KMS-11 (cell line): ENCODE measurements around the gene C5orf63.
"Not testable (repeated sequence)": the region's sequence is repeated elsewhere in the genome, so short reads cannot be mapped to it uniquely, and the experiment has no call there.

Experiments used
- H2AFZ ChIP-seq: fragments of 200-600 bp; sonication (generic); 2 replicates; pipeline ENCODE4 v1.6.1; 2016; ENCODE audit warnings: antibody characterized with exemption, mixed run types, low read depth
- H3K27ac ChIP-seq: fragments of 200-600 bp; sonication (generic); 2 replicates; pipeline ENCODE4 v1.6.1; 2016; ENCODE audit warnings: mild to moderate bottlenecking, mixed run types
- H3K27me3 ChIP-seq: fragments of 200-600 bp; sonication (generic); 2 replicates; pipeline ENCODE4 v1.6.1; 2017; ENCODE audit warnings: mild to moderate bottlenecking, low read depth, mixed run types, moderate library complexity; ENCODE audit not compliant: insufficient read depth
- H3K36me3 ChIP-seq: fragments of 200-600 bp; sonication (generic); 2 replicates; pipeline ENCODE4 v1.6.1; 2017; ENCODE audit warnings: mild to moderate bottlenecking, mixed run types; ENCODE audit not compliant: insufficient read depth
- H3K4me1 ChIP-seq: fragments of 200-600 bp; sonication (generic); 2 replicates; pipeline ENCODE4 v1.6.1; 2016; ENCODE audit warnings: mild to moderate bottlenecking, low read depth, mixed run types; ENCODE audit not compliant: poor library complexity, severe bottlenecking
- H3K4me2 ChIP-seq: fragments of 200-600 bp; sonication (generic); 2 replicates; pipeline ENCODE4 v1.7.0; 2016; ENCODE audit warnings: mild to moderate bottlenecking, mixed run types
- H3K4me3 ChIP-seq: fragments of 200-600 bp; sonication (generic); IDR thresholded peaks from 2 replicates; pipeline ENCODE4 v1.6.1; 2017; ENCODE audit warnings: low read depth, low read length, mixed read lengths; ENCODE audit not compliant: insufficient read depth
- H3K79me2 ChIP-seq: fragments of 200-600 bp; sonication (generic); 2 replicates; pipeline ENCODE4 v1.6.1; 2016; ENCODE audit warnings: low read depth, mixed run types; ENCODE audit not compliant: insufficient read depth
- H3K9ac ChIP-seq: fragments of 200-600 bp; sonication (generic); 2 replicates; pipeline ENCODE4 v1.6.1; 2016; ENCODE audit warnings: mild to moderate bottlenecking, mixed run types
- H4K20me1 ChIP-seq: fragments of 200-600 bp; sonication (generic); 2 replicates; pipeline ENCODE4 v1.6.1; 2016; ENCODE audit warnings: mild to moderate bottlenecking, mixed run types; ENCODE audit not compliant: insufficient read depth
- CTCF ChIP-seq: fragments of 200-600 bp; sonication (generic); conservative IDR thresholded peaks from 2 replicates; pipeline ENCODE4 v1.6.1; 2017; ENCODE audit warnings: low read depth, mild to moderate bottlenecking, antibody characterized with exemption, low read length, moderate library complexity, mixed read lengths

The C5orf63 gene

GRCh38 chr5:127072861-127073846 lies at the start of gene C5orf63:
Gene C5orf63 (minus strand): TSS chr5:127073502. CDS start chr5:127058995, 14,507 bp downstream.
- Histone ChIP-seq H2AFZ (peak within 1 kb of the TSS; percentile 55), H3K4me1 (no peaks in the 10 kb centered on the region), H3K79me2 (no peaks in the 10 kb centered on the region), H3K27me3 (no peaks in the 10 kb centered on the region), H3K4me2 (peak within 1 kb of the TSS; percentile 20; the same call in 1 of the 2 replicates), H3K9ac (peak within 1 kb of the TSS; percentile 39; the same call in 1 of the 2 replicates), H3K27ac (0 out of 2 replicates have a peak within 1 kb of the TSS, but pooled peaks have one; percentile 4), H4K20me1 (no peaks in the 10 kb centered on the region), H3K36me3 (no peaks in the 10 kb centered on the region), H3K4me3 (no peak within 1 kb of the TSS)
- no peak for TF ChIP-seq CTCF

- Histone ChIP-seq H3K27ac (no peak overlapping the region), H3K9ac (no peak overlapping the region), H3K79me2 (no peaks in the 10 kb centered on the region), H3K27me3 (no peaks in the 10 kb centered on the region), H3K36me3 (no peaks in the 10 kb centered on the region), H3K4me1 (no peaks in the 10 kb centered on the region), H3K4me3 (no peak overlapping the region), H3K4me2 (no peak overlapping the region), H2AFZ (no peak overlapping the region), H4K20me1 (no peaks in the 10 kb centered on the region)
- TF ChIP-seq CTCF, result no peak
Measured at GRCh38 chr5:127112347-127112864, 39.1 kb upstream of the C5orf63 start.

- Histone ChIP-seq H3K27me3 (no peaks in the 10 kb centered on the region), H3K9ac (no peak overlapping the region), H3K27ac (no peak overlapping the region), H3K4me1 (no peaks in the 10 kb centered on the region), H3K36me3 (no peaks in the 10 kb centered on the region), H4K20me1 (no peaks in the 10 kb centered on the region), H2AFZ (no peak overlapping the region), H3K4me3 (no peak overlapping the region), H3K79me2 (no peaks in the 10 kb centered on the region), H3K4me2 (no peak overlapping the region)
- TF ChIP-seq CTCF, result no peak
Measured at GRCh38 chr5:127111112-127111511, 37.8 kb upstream of the C5orf63 start.

- not testable (repeated sequence) for H3K27me3 ChIP-seq, H3K9ac ChIP-seq, H4K20me1 ChIP-seq, H2AFZ ChIP-seq, H3K36me3 ChIP-seq, H3K4me3 ChIP-seq, H3K79me2 ChIP-seq, H3K27ac ChIP-seq, H3K4me1 ChIP-seq, H3K4me2 ChIP-seq
Measured at GRCh38 chr5:127108624-127109260, 35.4 kb upstream of the C5orf63 start.
